Retinal pigment epithelial cell (primary cell): ENCODE data around the gene ZBTB16.

Experiments
- DNase-seq: peaks from one replicate; pipeline ENCODE4 v3.0.0-alpha.2; 2010; ENCODE audit warnings: low read depth
- H3K4me3 ChIP-seq: 2 replicates; pipeline ENCODE4 v1.5.1; 2011; ENCODE audit warnings: mild to moderate bottlenecking, low read length, control low read depth, moderate library complexity
- TF ChIP-seq, protein P1 (sequence below): conservative IDR thresholded peaks from 2 replicates; pipeline ENCODE4 v1.5.1; 2011; ENCODE audit warnings: low read depth, low read length, control low read depth, inconsistent platforms

Gene ZBTB16

GRCh38 chr11:114244726-114245394 is 185.3 kb downstream of the ZBTB16 start:
- DNase-seq, result no peak
- TF ChIP-seq, protein P1, sequence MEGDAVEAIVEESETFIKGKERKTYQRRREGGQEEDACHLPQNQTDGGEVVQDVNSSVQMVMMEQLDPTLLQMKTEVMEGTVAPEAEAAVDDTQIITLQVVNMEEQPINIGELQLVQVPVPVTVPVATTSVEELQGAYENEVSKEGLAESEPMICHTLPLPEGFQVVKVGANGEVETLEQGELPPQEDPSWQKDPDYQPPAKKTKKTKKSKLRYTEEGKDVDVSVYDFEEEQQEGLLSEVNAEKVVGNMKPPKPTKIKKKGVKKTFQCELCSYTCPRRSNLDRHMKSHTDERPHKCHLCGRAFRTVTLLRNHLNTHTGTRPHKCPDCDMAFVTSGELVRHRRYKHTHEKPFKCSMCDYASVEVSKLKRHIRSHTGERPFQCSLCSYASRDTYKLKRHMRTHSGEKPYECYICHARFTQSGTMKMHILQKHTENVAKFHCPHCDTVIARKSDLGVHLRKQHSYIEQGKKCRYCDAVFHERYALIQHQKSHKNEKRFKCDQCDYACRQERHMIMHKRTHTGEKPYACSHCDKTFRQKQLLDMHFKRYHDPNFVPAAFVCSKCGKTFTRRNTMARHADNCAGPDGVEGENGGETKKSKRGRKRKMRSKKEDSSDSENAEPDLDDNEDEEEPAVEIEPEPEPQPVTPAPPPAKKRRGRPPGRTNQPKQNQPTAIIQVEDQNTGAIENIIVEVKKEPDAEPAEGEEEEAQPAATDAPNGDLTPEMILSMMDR, result no peak
- H3K4me3 ChIP-seq, result no peak overlapping the region

DNA sequence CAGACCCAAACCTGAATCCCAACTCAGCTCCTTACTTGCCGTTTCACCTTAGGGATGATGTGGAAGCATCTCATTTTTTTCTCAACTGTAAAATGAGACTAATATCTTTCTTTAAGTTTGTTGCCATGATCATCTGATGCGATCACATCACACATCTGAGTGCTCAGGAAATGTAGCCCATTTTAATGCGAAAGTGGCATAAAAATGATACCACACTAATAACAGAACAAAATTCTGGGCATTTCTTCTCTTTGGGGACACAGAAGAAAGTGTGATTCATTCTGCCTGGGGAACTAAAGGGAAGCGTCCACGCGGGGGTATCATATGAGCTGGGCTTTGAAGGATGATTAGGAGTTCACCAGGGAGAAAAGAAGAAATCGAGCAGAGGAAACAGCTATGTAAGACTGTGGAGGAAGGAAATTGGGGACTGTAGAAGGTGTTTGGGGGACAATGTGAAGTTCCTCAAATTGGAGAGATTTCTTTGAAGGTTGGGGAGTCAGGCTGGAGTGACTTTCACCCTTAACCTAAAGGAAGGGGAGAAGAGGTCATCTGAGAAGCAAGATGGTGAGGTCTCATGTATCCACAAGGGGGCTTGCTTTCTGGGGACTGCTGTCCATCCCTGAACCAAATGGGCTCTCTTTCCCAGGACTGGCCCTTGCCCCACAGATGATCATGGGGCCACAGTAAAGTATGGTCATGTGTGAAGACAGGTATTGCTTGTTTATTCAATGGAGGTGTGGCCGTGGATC is 187.0 kb downstream of the ZBTB16 start:
- TF ChIP-seq, protein P1, result no peak
- no peak overlapping the region for H3K4me3 ChIP-seq
- no peak for DNase-seq

DNA sequence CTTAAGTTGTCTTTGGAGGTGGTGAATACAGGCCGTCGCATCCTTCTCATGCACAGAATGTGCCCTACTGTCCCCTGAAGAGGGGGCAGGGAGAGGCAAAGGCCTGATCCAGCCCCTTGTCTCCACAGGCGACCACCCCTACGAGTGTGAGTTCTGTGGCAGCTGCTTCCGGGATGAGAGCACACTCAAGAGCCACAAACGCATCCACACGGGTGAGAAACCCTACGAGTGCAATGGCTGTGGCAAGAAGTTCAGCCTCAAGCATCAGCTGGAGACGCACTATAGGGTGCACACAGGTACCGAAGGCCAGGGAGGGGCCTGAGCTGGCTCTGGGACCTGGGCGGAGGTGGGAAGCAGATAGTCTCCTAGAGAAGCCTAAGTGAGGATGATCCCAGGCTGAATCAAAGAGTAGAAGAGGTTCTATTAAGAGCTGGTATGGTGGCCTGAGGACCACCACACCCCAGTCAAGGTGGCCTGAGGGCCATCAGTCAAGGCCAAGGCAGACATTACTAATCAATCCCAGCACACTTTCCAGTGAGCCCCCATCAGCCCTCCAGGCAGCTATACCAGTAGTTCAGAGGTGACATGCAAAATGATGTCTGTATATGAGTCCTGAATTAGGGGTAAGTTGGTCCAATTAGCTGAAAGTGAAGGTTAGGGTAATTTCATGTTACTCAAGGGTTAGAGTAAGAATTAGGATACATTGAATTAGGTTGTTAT is 187.7 kb downstream of the ZBTB16 start:
- no peak overlapping the region for H3K4me3 ChIP-seq
- DNase-seq, result no peak
- TF ChIP-seq, protein P1, result no peak

DNA sequence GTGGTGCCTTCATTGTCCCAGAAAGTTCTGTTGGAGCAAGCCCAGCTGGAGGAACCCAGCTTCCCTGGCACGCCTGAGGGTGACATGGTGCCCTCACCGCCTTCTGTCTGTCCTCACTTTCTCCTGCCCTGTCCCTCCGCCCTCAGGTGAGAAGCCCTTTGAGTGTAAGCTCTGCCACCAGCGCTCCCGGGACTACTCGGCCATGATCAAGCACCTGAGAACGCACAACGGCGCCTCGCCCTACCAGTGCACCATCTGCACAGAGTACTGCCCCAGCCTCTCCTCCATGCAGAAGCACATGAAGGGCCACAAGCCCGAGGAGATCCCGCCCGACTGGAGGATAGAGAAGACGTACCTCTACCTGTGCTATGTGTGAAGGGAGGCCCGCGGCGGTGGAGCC is 190.7 kb downstream of the ZBTB16 start:
- TF ChIP-seq, protein P1, result no peak
- H3K4me3 ChIP-seq, result no peak overlapping the region
- DNase-seq, result no peak

- no peak overlapping the region for H3K4me3 ChIP-seq
- TF ChIP-seq, protein P1, result no peak
- DNase-seq, result no peak
Observed at GRCh38 chr11:114250993-114251814, 191.7 kb downstream of the ZBTB16 start.

DNA sequence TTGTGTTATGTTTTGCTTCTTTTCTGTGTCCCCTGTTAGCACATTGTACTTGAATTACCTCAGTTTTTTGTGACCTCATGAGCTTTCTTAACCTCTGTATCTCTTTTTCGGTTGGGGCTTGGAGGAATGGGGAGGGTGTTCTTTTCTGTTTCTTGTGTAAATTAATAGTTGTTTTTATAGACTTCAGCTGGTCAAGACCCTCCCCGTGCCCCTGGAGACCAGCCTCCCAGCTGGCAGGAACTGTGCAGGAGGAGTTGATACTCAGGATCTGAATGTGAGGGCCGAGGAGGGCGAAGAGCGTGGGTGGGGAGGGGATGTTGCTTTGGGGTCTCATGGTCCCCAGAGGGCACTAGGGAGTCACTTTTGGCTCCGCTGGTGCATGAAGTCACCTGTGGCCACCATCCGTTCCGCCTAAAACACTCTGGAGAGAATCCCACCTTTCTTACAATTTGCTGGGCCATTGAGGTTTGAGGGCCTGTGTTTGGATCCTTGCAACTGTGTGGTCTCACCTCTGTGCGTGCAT is 192.4 kb downstream of the ZBTB16 start:
- TF ChIP-seq, protein P1, result no peak
- H3K4me3 ChIP-seq, result no peak overlapping the region
- DNase-seq, result no peak
